Mesendoderm (in vitro differentiated cells): ENCODE results near the gene EPS8L1.

Experiments used
- DNase-seq: peaks from one replicate; pipeline ENCODE4 v3.0.0; 2013
- H2AK5ac ChIP-seq: 2 replicates; pipeline ENCODE4 v1.6.1; 2013; ENCODE audit warnings: low read length, inconsistent platforms
- H2BK120ac ChIP-seq: 2 replicates; pipeline ENCODE4 v1.6.1; 2013; ENCODE audit warnings: low read depth, mild to moderate bottlenecking, low read length, moderate library complexity, mixed read lengths
- H2BK15ac ChIP-seq: replicated peaks from 2 replicates; pipeline ENCODE4 v1.6.1; 2013; ENCODE audit warnings: low read depth, mild to moderate bottlenecking, moderate library complexity
- H2BK5ac ChIP-seq: 2 replicates; pipeline ENCODE4 v1.6.1; 2013; ENCODE audit warnings: low read length, inconsistent platforms
- H3K18ac ChIP-seq: 2 replicates; pipeline ENCODE4 v1.6.1; 2013; ENCODE audit warnings: mild to moderate bottlenecking, low read length, mixed read lengths
- H3K23ac ChIP-seq: one replicate; pipeline ENCODE4 v1.6.1; 2013; ENCODE audit warnings: low read length
- H3K27ac ChIP-seq: 2 replicates; pipeline ENCODE4 v1.5.1; 2013; ENCODE audit warnings: low read depth, mild to moderate bottlenecking, inconsistent platforms, low read length, moderate library complexity
- H3K27me3 ChIP-seq: 2 replicates; pipeline ENCODE4 v1.6.1; 2013; ENCODE audit warnings: low read length, control low read depth, mild to moderate bottlenecking, inconsistent platforms; ENCODE audit not compliant: insufficient read depth, poor library complexity
- H3K36me3 ChIP-seq: 2 replicates; pipeline ENCODE4 v1.6.1; 2013; ENCODE audit warnings: low read length, inconsistent platforms; ENCODE audit not compliant: control insufficient read depth, insufficient read depth
- H3K4ac ChIP-seq: one replicate; pipeline ENCODE4 v1.6.1; 2013; ENCODE audit warnings: low read depth, mild to moderate bottlenecking, low read length, moderate library complexity
- H3K4me1 ChIP-seq: 2 replicates; pipeline ENCODE4 v1.6.1; 2013; ENCODE audit warnings: low read depth, low read length, inconsistent platforms; ENCODE audit not compliant: control insufficient read depth
- H3K4me2 ChIP-seq: 2 replicates; pipeline ENCODE4 v1.6.1; 2013; ENCODE audit warnings: low read length
- H3K4me3 ChIP-seq: 2 replicates; pipeline ENCODE4 v1.5.1; 2013; ENCODE audit warnings: mild to moderate bottlenecking, low read length
- H3K56ac ChIP-seq: one replicate; pipeline ENCODE4 v1.6.1; 2013; ENCODE audit warnings: low read length
- H3K79me1 ChIP-seq: 2 replicates; pipeline ENCODE4 v1.6.1; 2013; ENCODE audit warnings: low read length, inconsistent platforms
- H3K79me2 ChIP-seq: 2 replicates; pipeline ENCODE4 v1.6.1; 2013; ENCODE audit warnings: mild to moderate bottlenecking, low read length; ENCODE audit not compliant: control insufficient read depth, insufficient read depth
- H3K9ac ChIP-seq: 2 replicates; pipeline ENCODE4 v1.6.1; 2013; ENCODE audit warnings: low read length, inconsistent platforms
- H4K5ac ChIP-seq: one replicate; pipeline ENCODE4 v1.6.1; 2013; ENCODE audit warnings: low read length
- H4K8ac ChIP-seq: one replicate; pipeline ENCODE4 v1.6.1; 2013; ENCODE audit warnings: low read depth, mild to moderate bottlenecking, control low read depth, low read length, moderate library complexity
- WGBS: extraction: QIAGEN DNeasy Blood & Tissue Kit; methylation state at CpG from one replicate; pipeline ENCODE4 v1.1.7; 2013; ENCODE audit warnings: low lambda C conversion rate, missing lambda C conversion rate; ENCODE audit not compliant: insufficient coverage; ENCODE audit errors: extremely low coverage; 5-methylcytosine and 5-hydroxymethylcytosine counted together

Gene EPS8L1

DNA sequence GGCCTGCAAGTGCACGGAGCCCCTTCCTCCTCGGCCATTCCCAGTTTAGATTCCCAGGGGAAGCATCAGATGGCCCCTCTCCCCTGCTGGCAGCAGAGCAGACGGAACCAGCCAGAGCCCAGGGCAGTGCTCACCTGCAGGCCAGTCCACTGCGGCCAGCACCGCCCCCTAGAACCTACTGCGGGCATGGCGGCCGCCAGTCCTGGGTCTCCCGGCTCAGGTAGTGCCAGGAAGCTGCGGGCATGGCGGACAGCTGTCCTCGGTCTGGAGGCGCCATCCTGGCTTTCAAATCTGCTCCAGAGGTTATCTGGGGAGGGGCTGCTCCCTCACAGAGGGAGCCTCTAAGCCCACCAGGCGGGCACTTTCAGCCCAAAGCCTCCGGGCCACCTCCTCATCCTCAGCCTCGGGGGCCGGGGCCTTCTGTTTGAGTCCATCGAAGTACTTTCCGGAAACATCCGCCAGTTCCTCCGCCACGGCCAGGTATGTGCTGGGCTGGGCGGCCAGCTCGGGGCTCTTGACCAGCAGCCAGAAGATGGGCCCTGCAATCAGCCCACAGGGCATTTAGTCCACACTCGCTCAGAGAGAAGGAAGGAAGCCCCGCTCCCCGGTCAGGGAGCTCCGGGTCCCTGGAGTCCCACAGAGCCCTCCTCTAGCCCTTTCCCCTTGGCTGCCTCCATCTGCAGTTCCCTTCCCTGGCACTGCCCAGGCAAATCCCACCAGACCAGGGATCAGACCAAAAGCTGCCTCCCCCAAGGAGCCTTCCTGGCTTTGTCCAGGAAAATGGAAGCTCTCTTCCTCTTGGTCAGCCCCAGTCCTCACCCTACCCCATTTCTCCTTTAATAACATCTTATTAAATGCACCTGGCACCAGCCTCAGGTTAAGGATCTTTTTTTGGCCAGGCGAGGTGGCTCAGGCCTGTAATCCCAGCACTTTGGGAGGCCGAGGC is 30.6 kb upstream of the EPS8L1 start:
- H4K8ac ChIP-seq: no peak overlapping the region
- peaks cover 3% of the 10 kb centered on the region for H3K79me1 ChIP-seq
- no peak overlapping the region for H2BK5ac ChIP-seq
- no peaks in the 10 kb centered on the region for H3K4me1 ChIP-seq
- H3K79me2 ChIP-seq: no peaks in the 10 kb centered on the region
- no peak for DNase-seq
- no peak overlapping the region for H2BK120ac ChIP-seq
- H3K18ac ChIP-seq: no peak overlapping the region
- H2BK15ac ChIP-seq: no peak overlapping the region
- H3K23ac ChIP-seq: no peak overlapping the region
- no peak overlapping the region for H4K5ac ChIP-seq
- H3K9ac ChIP-seq: no peak overlapping the region
- no peaks in the 10 kb centered on the region for H3K27me3 ChIP-seq
- peaks cover 18% of the 10 kb centered on the region for H3K36me3 ChIP-seq
- no CpG with 5 or more reads among the region's 30 CpGs for WGBS
- no peak overlapping the region for H3K56ac ChIP-seq
- H3K4me2 ChIP-seq: no peak overlapping the region
- no peak overlapping the region for H2AK5ac ChIP-seq
- no peak overlapping the region for H3K4me3 ChIP-seq
- no peak overlapping the region for H3K4ac ChIP-seq
- no peak overlapping the region for H3K27ac ChIP-seq

DNA sequence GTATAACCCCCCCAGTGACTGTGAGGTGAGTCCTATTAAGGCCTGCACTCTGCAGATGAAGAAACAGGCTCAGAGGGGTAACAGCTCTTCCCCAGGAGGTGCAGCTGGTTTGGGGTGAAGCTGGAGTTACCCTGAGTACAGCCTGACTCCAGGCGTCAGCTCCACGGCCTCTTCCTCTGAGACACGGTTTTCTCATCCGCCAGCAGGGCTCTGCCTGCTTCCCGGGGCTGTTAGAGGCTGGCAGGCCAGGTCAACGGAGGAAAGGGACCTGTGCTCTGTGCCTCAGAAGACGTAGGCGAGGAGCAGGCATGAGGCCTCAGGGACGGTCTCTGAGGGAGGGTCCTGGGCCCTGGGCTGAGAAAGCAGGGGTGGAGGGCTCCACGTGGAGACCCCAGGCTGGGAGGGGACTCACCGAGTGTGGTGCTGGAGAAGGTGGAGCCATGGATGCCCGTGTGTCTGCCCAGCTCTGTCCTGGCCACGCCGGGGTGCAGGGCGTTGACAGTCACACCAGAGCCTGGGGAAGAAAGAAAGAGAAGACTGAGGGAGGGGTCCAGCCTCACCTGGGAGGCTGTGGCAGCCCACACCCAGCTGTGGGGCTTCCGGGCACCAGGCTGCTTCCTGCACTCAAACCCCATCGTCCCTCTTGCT is 28.6 kb upstream of the EPS8L1 start:
- H2BK120ac ChIP-seq: no peak overlapping the region
- H3K18ac ChIP-seq: no peak overlapping the region
- peaks cover 20% of the 10 kb centered on the region for H3K36me3 ChIP-seq
- H2AK5ac ChIP-seq: no peak overlapping the region
- peaks cover 3% of the 10 kb centered on the region for H3K79me1 ChIP-seq
- no peak overlapping the region for H3K4me3 ChIP-seq
- no peak overlapping the region for H3K4ac ChIP-seq
- no peak overlapping the region for H4K8ac ChIP-seq
- no peak for DNase-seq
- H3K27ac ChIP-seq: no peak overlapping the region
- H3K9ac ChIP-seq: no peak overlapping the region
- H3K79me2 ChIP-seq: no peaks in the 10 kb centered on the region
- no peak overlapping the region for H2BK15ac ChIP-seq
- H4K5ac ChIP-seq: no peak overlapping the region
- WGBS: no CpG with 5 or more reads among the region's 17 CpGs
- H3K4me1 ChIP-seq: no peaks in the 10 kb centered on the region
- no peak overlapping the region for H3K56ac ChIP-seq
- no peak overlapping the region for H3K4me2 ChIP-seq
- no peaks in the 10 kb centered on the region for H3K27me3 ChIP-seq
- no peak overlapping the region for H2BK5ac ChIP-seq
- no peak overlapping the region for H3K23ac ChIP-seq

DNA sequence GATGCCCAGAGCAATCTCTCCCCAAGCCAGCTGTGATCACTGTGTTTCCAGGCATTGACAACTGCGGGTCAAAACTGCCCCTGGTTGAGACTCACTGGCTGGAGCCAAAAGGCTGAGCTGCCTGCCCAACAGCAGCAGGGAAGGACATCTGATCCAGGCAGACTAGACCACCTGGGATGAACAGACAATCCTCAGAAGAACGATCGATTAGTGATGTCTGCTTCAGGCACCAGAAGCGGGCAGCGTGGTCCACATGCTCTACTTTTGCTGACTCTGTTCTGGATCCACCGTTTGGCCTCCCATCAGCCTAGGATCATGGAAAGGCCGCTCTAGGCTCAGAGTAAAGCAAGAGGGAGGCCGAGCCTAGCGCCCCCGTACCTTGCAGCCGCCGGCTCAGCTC is 27.7 kb upstream of the EPS8L1 start:
- WGBS: no CpG with 5 or more reads among the region's 12 CpGs
- Histone ChIP-seq H3K27ac (no peak overlapping the region), H3K4me3 (no peak overlapping the region), H2BK15ac (no peak overlapping the region), H3K9ac (no peak overlapping the region), H2AK5ac (no peak overlapping the region), H4K8ac (no peak overlapping the region), H3K4me1 (no peaks in the 10 kb centered on the region), H3K79me1 (peaks cover 3% of the 10 kb centered on the region), H3K36me3 (peaks cover 20% of the 10 kb centered on the region), H3K18ac (no peak overlapping the region), H3K56ac (no peak overlapping the region), H4K5ac (no peak overlapping the region), H3K4ac (no peak overlapping the region), H3K79me2 (no peaks in the 10 kb centered on the region), H2BK5ac (no peak overlapping the region), H3K23ac (no peak overlapping the region), H3K4me2 (no peak overlapping the region), H2BK120ac (no peak overlapping the region), H3K27me3 (no peaks in the 10 kb centered on the region)
- DNase-seq: no peak

DNA sequence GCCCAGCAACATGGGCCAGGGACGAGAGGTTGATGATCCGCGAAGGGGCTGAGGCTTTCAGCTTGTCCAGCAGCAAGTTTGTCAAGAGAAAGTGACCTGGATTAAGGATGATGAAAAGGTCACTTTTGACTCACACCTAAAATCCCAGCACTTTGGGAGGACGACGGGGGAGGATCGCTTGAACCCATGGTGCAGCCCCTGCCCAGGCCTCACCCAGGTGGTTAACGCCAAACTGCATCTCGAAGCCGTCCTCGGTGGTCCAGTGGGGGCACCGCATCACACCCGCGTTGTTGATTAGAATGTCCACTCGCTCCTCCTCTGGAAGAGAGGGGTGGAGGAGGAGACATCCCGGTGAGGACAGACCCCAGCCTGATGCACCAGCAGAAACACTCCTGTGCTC is 27.2 kb upstream of the EPS8L1 start:
- Histone ChIP-seq H3K27me3 (no peaks in the 10 kb centered on the region), H3K56ac (no peak overlapping the region), H3K79me1 (peaks cover 3% of the 10 kb centered on the region), H3K36me3 (peaks cover 20% of the 10 kb centered on the region), H2BK120ac (no peak overlapping the region), H3K4me3 (no peak overlapping the region), H2AK5ac (no peak overlapping the region), H3K4me1 (no peaks in the 10 kb centered on the region), H4K8ac (no peak overlapping the region), H3K79me2 (no peaks in the 10 kb centered on the region), H3K4ac (no peak overlapping the region), H2BK5ac (no peak overlapping the region), H4K5ac (no peak overlapping the region), H2BK15ac (no peak overlapping the region), H3K23ac (no peak overlapping the region), H3K27ac (no peak overlapping the region), H3K18ac (no peak overlapping the region), H3K4me2 (no peak overlapping the region), H3K9ac (no peak overlapping the region)
- no CpG with 5 or more reads among the region's 15 CpGs for WGBS
- no peak for DNase-seq

DNA sequence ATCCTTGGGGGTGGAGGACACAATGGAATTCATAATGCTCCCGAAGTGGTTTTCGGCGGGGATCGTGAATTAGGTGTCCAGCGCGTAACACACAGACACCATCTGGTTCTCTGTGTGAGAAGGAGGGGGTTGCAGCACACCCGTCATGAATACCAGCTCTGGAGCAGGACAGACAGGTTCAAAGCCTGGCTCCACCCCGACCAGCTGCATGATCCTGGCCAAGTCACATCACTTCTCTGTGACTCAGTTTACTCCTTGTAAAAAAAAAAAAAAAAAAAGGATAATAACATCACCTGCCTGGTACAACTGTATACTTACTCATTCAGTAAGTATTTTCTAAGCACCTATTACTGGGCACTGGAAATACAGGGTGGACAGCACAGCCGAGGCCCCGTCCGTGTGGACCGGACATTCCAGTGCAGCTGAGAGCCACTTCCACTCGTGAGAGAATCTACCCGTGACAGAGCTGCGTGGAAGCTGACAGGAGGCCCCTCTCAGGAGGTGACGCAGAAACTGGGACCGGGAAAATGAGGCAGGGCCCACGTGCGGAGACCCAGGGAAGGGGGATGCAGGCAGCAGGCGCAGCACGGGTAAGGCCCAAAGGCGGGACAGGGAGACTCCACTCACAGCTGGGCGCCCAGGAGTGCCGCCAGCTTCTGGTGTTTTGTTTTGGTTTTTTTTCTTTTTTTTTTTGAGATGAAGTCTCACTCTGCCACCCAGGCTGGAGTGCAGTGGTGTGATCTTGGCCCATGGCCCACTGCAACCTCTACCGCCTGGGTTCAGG is 24.7 kb upstream of the EPS8L1 start:
- H4K5ac ChIP-seq: no peak overlapping the region
- no peak overlapping the region for H3K27ac ChIP-seq
- no peak overlapping the region for H3K4ac ChIP-seq
- no peak overlapping the region for H2BK5ac ChIP-seq
- no peak overlapping the region for H2BK120ac ChIP-seq
- peaks cover 21% of the 10 kb centered on the region for H3K36me3 ChIP-seq
- no peak overlapping the region for H3K18ac ChIP-seq
- H3K4me3 ChIP-seq: no peak overlapping the region
- WGBS: no CpG with 5 or more reads among the region's 25 CpGs
- H3K4me1 ChIP-seq: no peaks in the 10 kb centered on the region
- no peak overlapping the region for H3K9ac ChIP-seq
- H2BK15ac ChIP-seq: no peak overlapping the region
- H3K79me1 ChIP-seq: peaks cover 3% of the 10 kb centered on the region
- no peak overlapping the region for H4K8ac ChIP-seq
- no peak overlapping the region for H3K4me2 ChIP-seq
- H3K27me3 ChIP-seq: no peaks in the 10 kb centered on the region
- no peak overlapping the region for H3K56ac ChIP-seq
- DNase-seq: no peak
- no peaks in the 10 kb centered on the region for H3K79me2 ChIP-seq
- no peak overlapping the region for H2AK5ac ChIP-seq
- no peak overlapping the region for H3K23ac ChIP-seq
